Activated CD8-positive, alpha-beta memory T cell treated with anti-CD3 and anti-CD28 coated beads for 24 hours (primary cell): ENCODE measurements around the gene ATP2A1.
"Not testable (repeated sequence)": the region's sequence is repeated elsewhere in the genome, so short reads cannot be mapped to it uniquely, and the experiment has no call there.

Experiments used
- DNase-seq: peaks from one replicate; pipeline ENCODE4 v3.0.0-alpha.2; 2020

ATP2A1 gene

GRCh38 chr16:28913946-28914724 lies 35.8 kb downstream of the ATP2A1 start:
- DNase-seq: no peak

DNA sequence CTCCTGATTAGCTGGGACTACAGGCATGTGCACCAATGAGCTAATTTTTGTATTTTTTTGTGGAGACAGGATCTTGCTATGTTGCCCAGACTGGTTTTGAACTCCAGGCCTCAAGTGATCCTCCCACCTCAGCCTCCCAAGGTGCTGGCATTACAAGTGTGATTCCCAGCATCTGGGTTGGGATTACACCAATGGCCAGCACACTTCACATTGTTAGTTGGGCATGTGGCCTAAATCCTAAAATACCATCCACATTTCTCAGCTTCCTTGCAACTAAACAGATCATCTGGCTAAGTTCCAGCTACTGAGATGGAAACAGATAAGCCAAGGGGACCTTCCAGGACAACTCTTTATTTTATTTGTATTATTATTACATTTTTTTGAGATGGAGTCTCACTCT lies 36.9 kb downstream of the ATP2A1 start:
- DNase-seq: no peak

DNA sequence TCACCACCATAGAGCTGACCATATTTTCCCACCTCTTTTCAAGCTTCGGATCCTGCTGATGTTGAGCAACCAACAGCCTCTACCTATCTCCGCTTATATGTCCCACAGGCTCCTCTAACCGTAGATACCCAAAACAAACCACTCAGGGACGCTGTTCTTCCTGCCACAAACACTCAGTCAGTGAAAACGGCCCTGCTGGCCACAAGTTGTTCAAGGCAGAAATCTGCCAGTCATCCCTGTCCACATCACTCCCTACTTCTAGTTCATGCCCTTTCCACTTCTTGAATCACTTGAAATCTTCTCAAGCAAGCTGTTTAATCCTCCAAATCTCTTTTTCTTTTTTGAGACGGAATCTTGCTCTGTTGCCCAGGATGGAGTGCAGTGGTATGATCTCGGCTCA lies 38.8 kb downstream of the ATP2A1 start:
- DNase-seq: no peak

- no peak for DNase-seq
These were observed 40.4 kb downstream of the ATP2A1 start for GRCh38 chr16:28918698-28919097.

- DNase-seq: no peak
These were observed 44.9 kb downstream of the ATP2A1 start for GRCh38 chr16:28923231-28923587.

GRCh38 chr16:28923652-28924398 lies 45.5 kb downstream of the ATP2A1 start:
- no peak for DNase-seq

DNA sequence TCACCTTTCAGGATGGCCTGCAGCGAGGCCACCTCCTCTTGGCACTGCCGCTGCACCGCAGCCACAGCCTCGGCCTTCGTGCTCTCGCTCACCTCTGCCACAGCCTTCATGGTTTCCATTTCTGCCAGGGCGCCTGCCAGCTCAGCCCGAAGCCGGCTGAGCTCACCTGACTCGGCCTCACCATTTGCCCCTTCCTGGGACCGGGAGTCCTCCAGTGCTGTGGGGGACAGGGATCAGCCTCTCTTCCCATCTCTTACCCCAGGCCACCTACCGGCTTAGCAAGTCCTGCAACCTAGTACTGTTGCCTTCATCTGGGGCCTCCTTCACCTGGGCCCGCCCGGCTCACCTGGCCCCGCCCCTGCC lies 46.1 kb downstream of the ATP2A1 start:
- peak; percentile 61 for DNase-seq

DNA sequence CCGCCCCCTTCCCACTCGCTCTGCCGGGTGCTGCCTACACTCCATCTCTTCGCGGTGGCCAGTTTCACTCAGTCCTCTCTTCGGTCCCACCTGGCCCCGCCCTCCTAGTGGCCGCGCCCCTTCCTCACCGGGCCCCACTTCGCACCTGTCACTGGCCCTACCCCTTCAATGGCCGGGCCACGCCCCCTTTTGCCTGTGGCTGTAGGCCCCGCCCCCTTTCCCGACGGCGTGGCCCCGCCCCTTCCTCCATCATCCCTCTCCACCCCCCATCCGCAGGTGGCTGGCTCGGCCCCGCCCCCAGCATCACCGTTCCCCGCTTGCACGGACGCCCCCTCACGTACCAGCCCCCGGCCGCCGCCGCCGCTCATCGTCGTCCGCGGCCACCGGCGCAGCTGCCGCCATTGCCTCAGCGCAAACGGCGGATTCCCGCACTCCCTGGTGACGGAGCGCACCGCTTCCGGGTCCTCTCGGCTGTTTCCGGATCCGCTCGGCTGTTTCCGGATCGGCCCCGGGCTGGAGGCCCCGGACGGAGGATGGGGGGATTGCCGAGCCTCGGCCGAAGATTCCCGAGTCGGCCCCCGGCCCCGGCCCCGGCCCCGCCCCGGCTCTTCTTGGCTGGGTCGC lies 46.6 kb downstream of the ATP2A1 start, which contains the start of gene RABEP2:
Gene RABEP2, minus strand, starts transcription at position 477 of the 624 bp plus-strand sequence. Its CDS starts 75 bp downstream, at position 402.
- DNase-seq: peak; percentile 100

DNA sequence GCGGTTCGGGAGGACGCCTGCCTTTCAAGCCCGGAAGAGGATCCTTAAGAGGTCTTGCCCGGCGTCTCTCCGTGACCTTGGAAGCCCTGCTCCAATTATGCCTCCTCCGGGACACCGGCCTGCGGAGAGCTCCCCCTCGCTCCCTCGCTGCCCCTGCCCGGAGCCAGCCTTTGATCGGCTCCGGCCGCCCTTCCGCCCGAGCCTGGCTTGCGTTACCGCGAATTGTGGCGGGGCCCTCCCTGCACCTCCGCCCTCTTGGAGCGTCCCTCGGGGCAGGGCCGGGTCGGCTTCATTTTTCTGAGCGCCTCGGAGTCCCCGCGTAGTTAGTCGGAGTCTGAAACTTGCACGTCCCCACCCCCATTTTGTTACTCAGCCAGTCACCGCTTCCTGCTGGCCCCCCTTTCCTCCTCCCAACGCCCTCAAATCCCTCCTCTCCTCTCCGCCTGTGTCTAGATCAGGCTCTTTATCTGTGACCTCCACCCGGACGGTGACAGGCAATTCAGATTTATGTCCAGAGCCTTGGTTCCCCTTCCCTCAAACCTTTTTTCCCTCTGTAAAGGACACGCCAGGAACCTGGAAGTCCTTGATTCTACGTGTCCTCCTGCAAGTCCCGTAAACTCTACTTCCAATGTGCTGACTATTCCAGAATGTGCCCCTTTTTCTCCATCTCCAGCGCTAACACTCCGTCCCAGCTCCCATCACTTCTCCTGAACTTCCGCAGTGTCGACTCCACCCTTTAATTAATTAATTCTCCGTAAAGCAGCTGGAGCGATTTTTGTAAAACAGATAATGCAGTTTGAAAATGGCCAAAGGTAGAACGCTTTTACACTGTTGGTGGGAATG lies 47.3 kb downstream of the ATP2A1 start:
- no peak for DNase-seq

- not testable (repeated sequence) for DNase-seq
These were observed 48.0 kb downstream of the ATP2A1 start for GRCh38 chr16:28926284-28926683.

DNA sequence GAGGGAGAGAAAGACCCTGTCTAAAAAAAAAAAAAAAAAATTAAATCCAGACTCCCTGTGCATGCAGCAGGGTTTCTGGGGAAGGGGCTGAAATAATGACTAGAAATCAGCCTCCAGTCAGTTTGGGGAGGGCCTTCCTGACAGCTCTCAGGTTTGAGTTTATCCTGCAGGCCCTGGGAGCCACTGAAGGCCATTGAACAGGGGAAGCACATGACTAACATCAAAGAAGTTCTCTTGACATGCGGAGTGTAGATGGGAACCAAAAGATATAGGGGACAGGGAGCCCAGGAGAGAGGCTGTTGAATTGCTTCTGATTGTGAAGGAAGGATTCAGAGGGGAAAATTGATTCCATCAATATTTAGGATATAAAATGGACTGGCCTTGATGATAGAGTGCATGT lies 49.5 kb downstream of the ATP2A1 start:
- no peak for DNase-seq

GRCh38 chr16:28930203-28930602 lies 51.9 kb downstream of the ATP2A1 start:
- DNase-seq: no peak

DNA sequence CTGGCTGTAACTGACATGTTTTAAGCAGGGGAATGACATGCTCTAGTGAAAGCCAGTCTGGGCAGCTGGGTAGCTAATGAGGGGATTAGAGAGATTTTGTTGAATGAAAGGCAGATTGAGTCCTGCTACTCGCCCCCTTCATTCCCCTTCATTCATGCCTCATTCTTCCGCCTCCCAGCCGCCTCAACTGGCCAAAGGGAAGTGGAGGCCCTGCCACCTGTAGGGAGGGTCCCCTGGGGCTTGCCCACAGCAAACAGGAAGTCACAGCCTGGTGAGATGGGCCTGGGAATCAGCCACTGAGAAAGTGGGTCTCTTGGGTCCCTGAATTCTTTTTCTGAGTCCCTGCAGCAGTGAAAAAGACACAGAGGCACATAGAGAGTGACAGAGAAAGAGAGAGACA lies 52.4 kb downstream of the ATP2A1 start:
- DNase-seq: no peak

DNA sequence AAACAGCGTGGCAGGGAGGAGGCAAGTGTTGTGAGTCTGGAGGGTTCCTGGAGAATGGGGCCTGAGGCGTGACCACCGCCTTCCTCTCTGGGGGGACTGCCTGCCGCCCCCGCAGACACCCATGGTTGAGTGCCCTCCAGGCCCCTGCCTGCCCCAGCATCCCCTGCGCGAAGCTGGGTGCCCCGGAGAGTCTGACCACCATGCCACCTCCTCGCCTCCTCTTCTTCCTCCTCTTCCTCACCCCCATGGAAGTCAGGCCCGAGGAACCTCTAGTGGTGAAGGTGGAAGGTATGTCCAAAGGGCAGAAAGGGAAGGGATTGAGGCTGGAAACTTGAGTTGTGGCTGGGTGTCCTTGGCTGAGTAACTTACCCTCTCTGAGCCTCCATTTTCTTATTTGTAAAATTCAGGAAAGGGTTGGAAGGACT lies 53.5 kb downstream of the ATP2A1 start, which contains the start of gene CD19:
Gene CD19, plus strand, starts transcription at position 171 of the 425 bp plus-strand sequence. Its CDS starts 30 bp downstream, at position 201.
- no peak for DNase-seq

- DNase-seq: no peak
These were observed 54.3 kb downstream of the ATP2A1 start for GRCh38 chr16:28932339-28933141.

DNA sequence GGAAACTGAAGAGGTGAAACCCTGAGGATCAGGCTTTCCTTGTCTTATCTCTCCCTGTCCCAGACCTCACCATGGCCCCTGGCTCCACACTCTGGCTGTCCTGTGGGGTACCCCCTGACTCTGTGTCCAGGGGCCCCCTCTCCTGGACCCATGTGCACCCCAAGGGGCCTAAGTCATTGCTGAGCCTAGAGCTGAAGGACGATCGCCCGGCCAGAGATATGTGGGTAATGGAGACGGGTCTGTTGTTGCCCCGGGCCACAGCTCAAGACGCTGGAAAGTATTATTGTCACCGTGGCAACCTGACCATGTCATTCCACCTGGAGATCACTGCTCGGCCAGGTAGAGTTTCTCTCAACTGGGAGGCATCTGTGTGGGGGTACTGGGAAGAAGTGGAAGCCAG lies 54.9 kb downstream of the ATP2A1 start:
- no peak for DNase-seq

DNA sequence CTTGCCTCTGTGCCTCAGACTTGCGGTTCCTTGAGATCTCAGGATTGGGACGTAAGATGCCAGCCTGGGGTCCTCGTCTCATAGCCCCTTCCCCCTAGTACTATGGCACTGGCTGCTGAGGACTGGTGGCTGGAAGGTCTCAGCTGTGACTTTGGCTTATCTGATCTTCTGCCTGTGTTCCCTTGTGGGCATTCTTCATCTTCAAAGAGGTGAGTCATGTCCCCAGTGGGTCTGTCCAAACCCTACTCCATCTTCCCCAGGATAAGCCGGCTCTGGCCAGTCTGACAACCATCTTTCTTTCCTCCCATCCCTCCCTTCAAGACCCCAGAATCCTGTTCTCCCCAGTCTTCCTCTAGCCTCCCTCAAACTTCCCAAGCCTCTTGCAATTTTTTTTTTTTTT lies 57.1 kb downstream of the ATP2A1 start:
- DNase-seq: no peak

DNA sequence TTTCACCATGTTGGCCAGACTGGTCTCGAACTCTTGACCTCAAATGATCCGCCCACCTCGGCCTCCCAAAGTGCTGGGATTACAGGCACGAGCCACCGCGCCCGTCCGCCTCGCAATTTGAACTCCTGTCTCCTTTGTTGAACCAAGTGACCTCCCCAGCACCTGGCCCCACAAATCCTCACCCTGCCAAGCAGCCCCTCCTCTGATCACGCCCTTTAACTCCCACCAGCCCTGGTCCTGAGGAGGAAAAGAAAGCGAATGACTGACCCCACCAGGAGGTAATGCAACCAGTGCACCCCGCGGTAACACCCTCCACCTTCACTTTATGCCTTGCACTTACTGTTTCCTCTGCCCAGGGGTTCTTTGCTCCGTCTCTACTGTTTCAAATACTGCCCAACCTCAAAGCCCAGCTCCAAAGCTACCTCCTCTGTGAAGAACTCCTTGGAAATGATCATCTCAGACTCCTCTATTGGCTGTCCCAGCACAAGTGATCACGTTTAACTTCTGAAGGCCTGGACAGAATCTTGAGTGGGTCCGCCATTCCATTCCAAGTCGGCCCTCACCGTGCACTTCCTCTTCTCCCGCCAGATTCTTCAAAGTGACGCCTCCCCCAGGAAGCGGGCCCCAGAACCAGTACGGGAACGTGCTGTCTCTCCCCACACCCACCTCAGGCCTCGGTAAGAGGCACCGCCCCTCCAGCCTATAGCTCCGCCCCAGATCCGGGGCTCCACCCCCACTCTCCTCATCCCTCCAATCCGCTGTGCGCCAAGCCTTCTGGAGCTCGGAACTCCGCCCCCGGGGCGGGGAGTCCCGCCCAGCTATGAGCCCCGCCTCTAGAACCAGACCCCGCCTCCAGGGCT lies 57.9 kb downstream of the ATP2A1 start:
- DNase-seq: peak; percentile 93

- DNase-seq: no peak
These were observed 58.5 kb downstream of the ATP2A1 start for GRCh38 chr16:28936784-28937155.

GRCh38 chr16:28937222-28937876 lies 59.1 kb downstream of the ATP2A1 start:
- DNase-seq: no peak
